ENCODE results near the gene SLC38A9.

The SLC38A9 gene

GRCh38 chr5:55713871-55714270 is 1.7 kb upstream of the SLC38A9 start:
- Histone ChIP-seq H3K36me3 (ENCODE audit: insufficient read depth, low read length) (peaks cover 3% of the 10 kb centered on the region; the same call in 1 of the 2 replicates), H3K79me2 (ENCODE audit: insufficient read depth, low read length) (peaks cover 21% of the 10 kb centered on the region), H3K4me2 (ENCODE audit: insufficient read depth, low read length) (no peak overlapping the region), H3K27ac (ENCODE audit: low read length) (no peak overlapping the region), H4K20me1 (ENCODE audit: insufficient read depth, low read length) (no peaks in the 10 kb centered on the region), H3K4me3 (ENCODE audit: low read depth in 1 of 2, low read length in 2 of 2) (no peak overlapping the region), H3K27me3 (ENCODE audit: insufficient read depth, low read length, poor library complexity) (no peaks in the 10 kb centered on the region), H3K9ac (ENCODE audit: low read depth, low read length) (no peak overlapping the region), H3K4me1 (ENCODE audit: insufficient read depth, low read length) (peaks cover 23% of the 10 kb centered on the region), H2AFZ (ENCODE audit: low read depth, low read length) (no peak overlapping the region), H3K9me3 (ENCODE audit: insufficient read depth, low read length, severe bottlenecking) (no peaks in the 10 kb centered on the region)
- TF ChIP-seq EZH2 (IDR thresholded peaks at IDR 0.05; ENCODE audit: borderline replicate concordance, low read depth, low read length, severe bottlenecking) = no peak
- TF ChIP-seq CTCF (IDR thresholded peaks at IDR 0.05; ENCODE audit: borderline replicate concordance, extremely low read depth, low read length, poor library complexity, severe bottlenecking) = no peak
- DNase-seq = no peak
- no peak for ATAC-seq (ENCODE audit: insufficient read depth, low read depth)

DNA sequence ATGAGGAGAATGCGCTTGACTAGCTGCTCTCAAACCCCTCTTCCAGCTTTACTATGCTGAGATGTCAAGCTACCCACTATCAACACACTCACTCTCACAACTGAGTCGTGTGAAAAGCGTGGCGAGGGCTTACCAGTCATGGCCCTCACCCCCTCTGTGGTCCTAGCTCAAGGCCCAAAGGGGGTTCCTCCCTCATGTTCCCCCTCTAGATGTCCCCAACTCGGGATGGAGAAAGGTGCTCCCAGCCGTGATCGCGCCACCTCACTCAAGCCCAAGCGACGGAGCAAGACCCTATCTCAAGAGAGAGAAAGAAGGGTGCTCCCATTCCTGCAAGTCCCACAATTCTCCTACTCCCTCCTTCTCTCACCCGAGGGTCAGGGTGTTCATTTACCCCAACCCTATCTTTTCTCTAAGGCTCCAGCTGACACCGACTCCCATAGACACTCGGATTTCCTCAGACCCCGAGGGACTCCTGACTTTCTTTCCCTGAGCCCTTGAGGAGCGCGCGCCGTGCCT is 559 bp downstream of the SLC38A9 start:
- H2AFZ ChIP-seq (ENCODE audit: low read depth, low read length) = peak overlapping the region; percentile 94
- TF ChIP-seq CTCF (IDR thresholded peaks at IDR 0.05; ENCODE audit: borderline replicate concordance, extremely low read depth, low read length, poor library complexity, severe bottlenecking) = no peak
- no peak for TF ChIP-seq EZH2 (IDR thresholded peaks at IDR 0.05; ENCODE audit: borderline replicate concordance, low read depth, low read length, severe bottlenecking)
- H3K79me2 ChIP-seq (ENCODE audit: insufficient read depth, low read length) = peaks cover 36% of the 10 kb centered on the region
- DNase-seq = no peak
- H3K27ac ChIP-seq (ENCODE audit: low read length) = peak overlapping the region; percentile 67
- no peaks in the 10 kb centered on the region for H4K20me1 ChIP-seq (ENCODE audit: insufficient read depth, low read length)
- H3K9me3 ChIP-seq (ENCODE audit: insufficient read depth, low read length, severe bottlenecking) = no peaks in the 10 kb centered on the region
- H3K4me3 ChIP-seq (ENCODE audit: low read depth in 1 of 2, low read length in 2 of 2) = peak overlapping the region; percentile 38 to 79; a peak in 3 of 4 replicates
- H3K27me3 ChIP-seq (ENCODE audit: insufficient read depth, low read length, poor library complexity) = no peaks in the 10 kb centered on the region
- H3K4me1 ChIP-seq (ENCODE audit: insufficient read depth, low read length) = peaks cover 24% of the 10 kb centered on the region
- peak overlapping the region; percentile 74 for H3K4me2 ChIP-seq (ENCODE audit: insufficient read depth, low read length)
- H3K9ac ChIP-seq (ENCODE audit: low read depth, low read length) = peak overlapping the region; percentile 60
- no peak for ATAC-seq (ENCODE audit: insufficient read depth, low read depth)
- H3K36me3 ChIP-seq (ENCODE audit: insufficient read depth, low read length) = peaks cover 11% of the 10 kb centered on the region

GRCh38 chr5:55708732-55709131 is 3.4 kb downstream of the SLC38A9 start:
- DNase-seq = no peak
- H2AFZ ChIP-seq (ENCODE audit: low read depth, low read length) = no peak overlapping the region

More at GRCh38 chr5:55708732-55709131, 3.4 kb downstream of the SLC38A9 start:
- Histone ChIP-seq H3K9ac (ENCODE audit: low read depth, low read length) (no peak overlapping the region), H3K4me1 (ENCODE audit: insufficient read depth, low read length) (peaks cover 24% of the 10 kb centered on the region), H3K9me3 (ENCODE audit: insufficient read depth, low read length, severe bottlenecking) (no peaks in the 10 kb centered on the region), H3K27ac (ENCODE audit: low read length) (no peak overlapping the region), H3K27me3 (ENCODE audit: insufficient read depth, low read length, poor library complexity) (no peaks in the 10 kb centered on the region), H3K4me3 (ENCODE audit: low read depth in 1 of 2, low read length in 2 of 2) (no peak overlapping the region), H4K20me1 (ENCODE audit: insufficient read depth, low read length) (no peaks in the 10 kb centered on the region), H3K79me2 (ENCODE audit: insufficient read depth, low read length) (peaks cover 42% of the 10 kb centered on the region), H3K36me3 (ENCODE audit: insufficient read depth, low read length) (peaks cover 14% of the 10 kb centered on the region), H3K4me2 (ENCODE audit: insufficient read depth, low read length) (0 out of 2 replicates have a peak overlapping the region, but pooled peaks have one; percentile 1)
- TF ChIP-seq CTCF (IDR thresholded peaks at IDR 0.05; ENCODE audit: borderline replicate concordance, extremely low read depth, low read length, poor library complexity, severe bottlenecking) (no peak), EZH2 (IDR thresholded peaks at IDR 0.05; ENCODE audit: borderline replicate concordance, low read depth, low read length, severe bottlenecking) (no peak)
- ATAC-seq (ENCODE audit: insufficient read depth, low read depth) = no peak

Data from DND-41 (cell line).